A549 (cell line): ENCODE results near the gene LIMA1. TPM values are rescaled to one million over a fixed set of nuclear protein-coding genes. Genes with fewer than 3 reads are reported as not detected.
A peak's percentile ranks its signal among the peaks of the same experiment; 100 is the strongest.

Experiments
- ATAC-seq, 2 experiments: fragments of 200-7000 bp in 1 of 2; fragments of >200 bp in 1 of 2; cut with Nextera tagmentation in 1 of 2; cut with Tn5 transposase in 1 of 2; 3 replicates each; pipeline versions ENCODE4 v1.8.0 to v1.9.1; 2018 to 2020; ENCODE audit warnings: mild to moderate bottlenecking in 1 of 2, moderate library complexity in 1 of 2
- CTCF ChIA-PET: fragments of 300-600 bp; sonication (Branson Sonifier 250); formaldehyde crosslinking; extraction: SDS; loops from one replicate; lab custom pipeline; 2021; ENCODE audit warnings: antibody characterized with exemption, inconsistent platforms; lab: Yijun Ruan, JAX
- POLR2A ChIA-PET: fragments of 350-600 bp; formaldehyde crosslinking; extraction: SDS; loops from one replicate; lab custom pipeline; 2021; ENCODE audit warnings: antibody characterized with exemption, inconsistent platforms; lab: Yijun Ruan, JAX
- DNase-seq, 2 experiments: peaks; one replicate each; pipeline versions ENCODE4 v3.0.0 to v3.0.0-alpha.2; 2011 to 2016; ENCODE audit warnings: low read depth in 1 of 2, low spot score in 1 of 2
- FAIRE-seq: peaks from 2 replicates; lab custom pipeline; 2011; peaks lifted over from hg19 to GRCh38; lab: Jason Lieb, UNC
- H3K27ac ChIP-seq, 2 experiments: fragments of >200 bp; sonication (Bioruptor Twin); formaldehyde crosslinking; 3 replicates each; pipeline ENCODE4 v1.5.1; 2016 to 2017
- H3K4me1 ChIP-seq: fragments of >200 bp; sonication (Bioruptor Twin); formaldehyde crosslinking; 3 replicates; pipeline ENCODE4 v1.6.1; 2016
- H3K4me2 ChIP-seq: fragments of >200 bp; sonication (Bioruptor Twin); formaldehyde crosslinking; 3 replicates; pipeline ENCODE4 v1.6.1; 2016
- H3K4me3 ChIP-seq: fragments of >200 bp; sonication (Bioruptor Twin); formaldehyde crosslinking; 3 replicates; pipeline ENCODE4 v1.5.1; 2016
- H3K9me3 ChIP-seq: fragments of >200 bp; sonication (Bioruptor Twin); formaldehyde crosslinking; 3 replicates; pipeline ENCODE4 v1.6.1; 2016
- CBX8 ChIP-seq: fragments of 200-600 bp; sonication (generic); IDR thresholded peaks from 2 replicates; pipeline ENCODE4 v1.6.1; 2016
- CHD2 ChIP-seq: fragments of 150-350 bp; IDR thresholded peaks from 2 replicates; pipeline ENCODE4 v1.6.1; 2014; ENCODE audit warnings: low read length; ENCODE audit not compliant: partially characterized antibody
- FOSL2 ChIP-seq, 2 experiments: fragments of 450-650 bp in 1 of 2; fragments of >200 bp in 1 of 2; sonication (Bioruptor Twin) in 1 of 2; formaldehyde crosslinking; IDR thresholded peaks; 2 replicates each; pipeline versions ENCODE4 v1.5.0 to v1.6.1; 2016 to 2020; ENCODE audit warnings: mild to moderate bottlenecking in 1 of 2, moderate library complexity in 1 of 2
- HEYL ChIP-seq: fragments of 250-450 bp; sonication (Bioruptor Pico); IDR thresholded peaks from 2 replicates; pipeline ENCODE4 v1.8.0; 2021; ENCODE audit warnings: mild to moderate bottlenecking, moderate library complexity
- MAFK ChIP-seq: fragments of 450-650 bp; IDR thresholded peaks from 2 replicates; pipeline ENCODE4 v1.6.1; 2014; ENCODE audit not compliant: partially characterized antibody
- RCOR1 ChIP-seq: fragments of 150-350 bp; IDR thresholded peaks from 2 replicates; pipeline ENCODE4 v1.6.1; 2014; ENCODE audit warnings: antibody characterized with exemption, low read length, low read depth
- ZC3H11A ChIP-seq: fragments of 450-650 bp; IDR thresholded peaks from 2 replicates; pipeline ENCODE4 v1.6.1; 2014; ENCODE audit warnings: antibody characterized with exemption, mild to moderate bottlenecking
- ZSCAN20 ChIP-seq: fragments of 250-450 bp; sonication (Bioruptor Pico); IDR thresholded peaks from 2 replicates; pipeline ENCODE4 v1.8.0; 2022; ENCODE audit warnings: mild to moderate bottlenecking, moderate library complexity
- WGBS: methylation state at CpG from one replicate; pipeline ENCODE4 v1.1.6; 2017; ENCODE audit errors: missing lambda C conversion rate; 5-methylcytosine and 5-hydroxymethylcytosine counted together
- polyA plus RNA-seq, 4 experiments: library from polyadenylated mRNA; depleted of rRNA in 3 of 4; stranded (reverse); fragments of >200 nt; fragmentation: RNase III in 1 of 4; extraction: RNeasy Plus Mini Kit Qiagen cat#74134 plus additional on column Dnase treatment in 1 of 4; gene quantifications; 2 replicates in 3 of 4; 3 replicates in 1 of 4; pipeline ENCODE4 v1.2.3, GENCODE V29; 2011 to 2017
- TF ChIP-seq, protein P1 (sequence below): fragments of 250-450 bp; sonication (Bioruptor Pico); IDR thresholded peaks from 2 replicates; pipeline ENCODE4 v1.5.0; 2020; ENCODE audit warnings: low read depth, mild to moderate bottlenecking, moderate library complexity
- TF ChIP-seq, protein P2 (sequence below): fragments of 150-350 bp; IDR thresholded peaks from 2 replicates; pipeline ENCODE4 v1.6.1; 2014; ENCODE audit warnings: low read depth, mild to moderate bottlenecking, low read length
- TF ChIP-seq, protein P3 (sequence below): IDR thresholded peaks from 2 replicates; pipeline ENCODE4 v1.6.1; 2012; ENCODE audit warnings: low read depth, borderline replicate concordance
- TF ChIP-seq, protein P4 (sequence below): fragments of >200 bp; sonication (Bioruptor Twin); formaldehyde crosslinking; IDR thresholded peaks from 3 replicates; pipeline ENCODE4 v1.5.1; 2016
- TF ChIP-seq, protein P5 (sequence below): fragments of >200 bp; sonication (Bioruptor Twin); formaldehyde crosslinking; IDR thresholded peaks from 3 replicates; pipeline ENCODE4 v1.6.1; 2016
- TF ChIP-seq, protein P6 (sequence below): IDR thresholded peaks from 2 replicates; pipeline ENCODE4 v1.6.1; 2012

The LIMA1 gene
- polyA plus RNA-seq, 2 of the 4 experiments (the other 2 are of a cell fraction): 9.0 to 23.4 TPM

DNA sequence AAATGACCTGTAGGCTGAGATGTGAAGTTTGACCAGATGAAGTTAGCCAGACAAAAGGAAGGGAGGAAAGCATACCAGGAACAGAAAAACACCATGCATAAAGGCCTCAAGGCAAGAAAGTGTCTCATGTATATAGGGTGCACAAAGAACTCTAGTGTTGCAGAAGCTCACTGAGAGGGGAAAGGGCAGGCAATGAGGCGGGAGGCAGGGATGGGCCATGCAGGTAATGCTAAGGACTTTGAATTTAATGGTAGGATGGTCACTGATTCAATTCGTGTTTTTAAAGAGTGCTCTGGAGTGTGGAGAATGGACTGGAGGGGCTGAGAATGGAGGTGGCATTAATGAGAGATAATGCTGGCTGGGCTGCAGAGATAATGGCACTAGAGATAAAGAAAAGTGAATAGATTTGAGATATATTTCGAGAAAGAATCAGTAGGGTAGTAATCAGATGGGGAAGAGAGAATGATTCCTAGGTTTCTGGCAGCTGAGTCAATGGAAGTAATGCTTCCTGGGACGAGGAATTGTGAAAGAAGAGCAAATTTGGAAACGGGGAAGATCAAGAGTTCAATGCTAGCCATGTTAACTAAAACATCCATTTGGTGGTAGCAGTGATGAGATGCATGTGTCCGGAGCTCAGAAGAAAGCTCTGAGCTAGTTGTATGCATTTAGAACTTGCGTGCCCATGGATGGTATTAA lies 43.1 kb downstream of the LIMA1 start:
- peak in 1 of 2 experiments; percentile 29; a peak in 1 of 6 replicates for ATAC-seq
- CTCF ChIA-PET: interaction anchor here (0.5 to 2.0 kb wide), 5 partner anchors 9 to 274 kb away, joined by 3 to 5 read pairs (median 4); no protein-coding TSS in a partner anchor
- TF ChIP-seq, protein P1, sequence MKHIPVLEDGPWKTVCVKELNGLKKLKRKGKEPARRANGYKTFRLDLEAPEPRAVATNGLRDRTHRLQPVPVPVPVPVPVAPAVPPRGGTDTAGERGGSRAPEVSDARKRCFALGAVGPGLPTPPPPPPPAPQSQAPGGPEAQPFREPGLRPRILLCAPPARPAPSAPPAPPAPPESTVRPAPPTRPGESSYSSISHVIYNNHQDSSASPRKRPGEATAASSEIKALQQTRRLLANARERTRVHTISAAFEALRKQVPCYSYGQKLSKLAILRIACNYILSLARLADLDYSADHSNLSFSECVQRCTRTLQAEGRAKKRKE (CRISPR knock-in tag): no peak
- TF ChIP-seq FOSL2 (IDR thresholded peaks at IDR 0.05) (no peak), FOSL2 (CRISPR knock-in tag; IDR thresholded peaks at IDR 0.05) (no peak), CBX8 (no peak), HEYL (CRISPR knock-in tag) (no peak), MAFK (no peak), CHD2 (no peak), RCOR1 (no peak), ZC3H11A (no peak), ZSCAN20 (no peak)
- TF ChIP-seq, protein P2, sequence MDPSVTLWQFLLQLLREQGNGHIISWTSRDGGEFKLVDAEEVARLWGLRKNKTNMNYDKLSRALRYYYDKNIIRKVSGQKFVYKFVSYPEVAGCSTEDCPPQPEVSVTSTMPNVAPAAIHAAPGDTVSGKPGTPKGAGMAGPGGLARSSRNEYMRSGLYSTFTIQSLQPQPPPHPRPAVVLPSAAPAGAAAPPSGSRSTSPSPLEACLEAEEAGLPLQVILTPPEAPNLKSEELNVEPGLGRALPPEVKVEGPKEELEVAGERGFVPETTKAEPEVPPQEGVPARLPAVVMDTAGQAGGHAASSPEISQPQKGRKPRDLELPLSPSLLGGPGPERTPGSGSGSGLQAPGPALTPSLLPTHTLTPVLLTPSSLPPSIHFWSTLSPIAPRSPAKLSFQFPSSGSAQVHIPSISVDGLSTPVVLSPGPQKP: no peak
- TF ChIP-seq, protein P3, sequence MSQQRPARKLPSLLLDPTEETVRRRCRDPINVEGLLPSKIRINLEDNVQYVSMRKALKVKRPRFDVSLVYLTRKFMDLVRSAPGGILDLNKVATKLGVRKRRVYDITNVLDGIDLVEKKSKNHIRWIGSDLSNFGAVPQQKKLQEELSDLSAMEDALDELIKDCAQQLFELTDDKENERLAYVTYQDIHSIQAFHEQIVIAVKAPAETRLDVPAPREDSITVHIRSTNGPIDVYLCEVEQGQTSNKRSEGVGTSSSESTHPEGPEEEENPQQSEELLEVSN: no peak
- TF ChIP-seq, protein P4, sequence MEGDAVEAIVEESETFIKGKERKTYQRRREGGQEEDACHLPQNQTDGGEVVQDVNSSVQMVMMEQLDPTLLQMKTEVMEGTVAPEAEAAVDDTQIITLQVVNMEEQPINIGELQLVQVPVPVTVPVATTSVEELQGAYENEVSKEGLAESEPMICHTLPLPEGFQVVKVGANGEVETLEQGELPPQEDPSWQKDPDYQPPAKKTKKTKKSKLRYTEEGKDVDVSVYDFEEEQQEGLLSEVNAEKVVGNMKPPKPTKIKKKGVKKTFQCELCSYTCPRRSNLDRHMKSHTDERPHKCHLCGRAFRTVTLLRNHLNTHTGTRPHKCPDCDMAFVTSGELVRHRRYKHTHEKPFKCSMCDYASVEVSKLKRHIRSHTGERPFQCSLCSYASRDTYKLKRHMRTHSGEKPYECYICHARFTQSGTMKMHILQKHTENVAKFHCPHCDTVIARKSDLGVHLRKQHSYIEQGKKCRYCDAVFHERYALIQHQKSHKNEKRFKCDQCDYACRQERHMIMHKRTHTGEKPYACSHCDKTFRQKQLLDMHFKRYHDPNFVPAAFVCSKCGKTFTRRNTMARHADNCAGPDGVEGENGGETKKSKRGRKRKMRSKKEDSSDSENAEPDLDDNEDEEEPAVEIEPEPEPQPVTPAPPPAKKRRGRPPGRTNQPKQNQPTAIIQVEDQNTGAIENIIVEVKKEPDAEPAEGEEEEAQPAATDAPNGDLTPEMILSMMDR: no peak
- TF ChIP-seq, protein P5, sequence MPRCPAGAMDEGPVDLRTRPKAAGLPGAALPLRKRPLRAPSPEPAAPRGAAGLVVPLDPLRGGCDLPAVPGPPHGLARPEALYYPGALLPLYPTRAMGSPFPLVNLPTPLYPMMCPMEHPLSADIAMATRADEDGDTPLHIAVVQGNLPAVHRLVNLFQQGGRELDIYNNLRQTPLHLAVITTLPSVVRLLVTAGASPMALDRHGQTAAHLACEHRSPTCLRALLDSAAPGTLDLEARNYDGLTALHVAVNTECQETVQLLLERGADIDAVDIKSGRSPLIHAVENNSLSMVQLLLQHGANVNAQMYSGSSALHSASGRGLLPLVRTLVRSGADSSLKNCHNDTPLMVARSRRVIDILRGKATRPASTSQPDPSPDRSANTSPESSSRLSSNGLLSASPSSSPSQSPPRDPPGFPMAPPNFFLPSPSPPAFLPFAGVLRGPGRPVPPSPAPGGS: no peak
- TF ChIP-seq, all 56 proteins: peak for 0
- Histone ChIP-seq H3K4me2 (peak overlapping the region; percentile 64), H3K4me1 (peaks cover 38% of the 10 kb centered on the region), H3K27ac (peak overlapping the region; percentile 16 to 62; a peak in 3 of 6 replicates), H3K9me3 (no peaks in the 10 kb centered on the region), H3K4me3 (no peak overlapping the region)
- POLR2A ChIA-PET: interaction anchor here (1.7 kb wide), 1 partner anchor 19 kb away, joined by 4 read pairs; no protein-coding TSS in a partner anchor
- FAIRE-seq: no peak
- WGBS: 86% methylated on average over 7 of the region's 7 CpGs
- no peak for DNase-seq

DNA sequence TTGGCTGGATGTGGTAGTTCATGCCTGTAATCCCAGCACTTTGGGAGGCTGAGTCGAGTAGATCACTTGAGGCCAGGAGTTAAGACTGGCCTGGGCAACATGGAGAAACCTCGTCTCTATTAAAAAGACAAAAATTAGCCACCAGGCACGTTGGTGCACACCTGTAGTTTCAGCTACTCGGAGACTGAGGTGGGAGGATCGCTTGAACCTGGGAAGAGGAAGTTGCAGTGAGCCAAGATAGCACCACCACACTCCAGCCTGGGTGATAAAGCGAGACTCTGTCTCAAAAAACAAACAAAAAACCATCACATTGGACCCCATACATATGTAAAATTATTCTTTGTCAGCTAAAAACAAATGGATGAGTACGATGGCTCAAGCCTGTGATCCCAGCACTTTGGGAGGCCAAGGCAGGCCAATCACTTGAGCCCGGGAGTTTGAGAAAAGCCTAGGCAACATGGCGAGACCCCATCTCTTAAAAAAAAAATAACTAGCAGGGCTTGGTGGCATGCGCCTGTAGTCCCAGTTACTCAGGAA lies 43.9 kb downstream of the LIMA1 start:
- Histone ChIP-seq H3K4me3 (no peak overlapping the region), H3K9me3 (no peaks in the 10 kb centered on the region), H3K27ac (no peak overlapping the region), H3K4me2 (no peak overlapping the region), H3K4me1 (peaks cover 42% of the 10 kb centered on the region)
- ChIA-PET CTCF (interaction anchor here (0.5 to 2.0 kb wide), 5 partner anchors 11 to 273 kb away, joined by 3 to 5 read pairs (median 4); no protein-coding TSS in a partner anchor), POLR2A (no interaction called here)
- no peak for FAIRE-seq
- no peak for DNase-seq
- 89% methylated on average over 10 of the region's 10 CpGs for WGBS
- ATAC-seq: no peak
- TF ChIP-seq MAFK (peak; percentile 35), RCOR1 (no peak)

DNA sequence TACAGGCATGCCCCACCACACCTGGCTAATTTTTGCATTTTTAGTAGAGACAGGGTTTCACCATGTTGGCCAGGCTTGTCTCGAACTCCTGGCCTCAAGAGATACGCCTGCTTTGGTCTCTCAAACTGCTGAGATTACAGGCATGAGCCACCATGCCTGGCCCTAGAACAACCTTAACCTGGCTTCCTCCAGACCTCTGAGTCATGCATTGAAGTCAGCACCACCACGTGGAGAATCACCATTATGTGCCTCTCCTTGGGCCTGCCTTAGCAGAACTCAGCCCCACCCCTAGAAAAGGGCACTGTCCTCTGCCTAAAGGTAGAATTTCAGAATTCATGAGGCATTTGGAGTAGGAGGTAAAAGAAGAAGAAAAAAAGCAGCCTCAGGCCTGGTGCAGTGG lies 49.0 kb downstream of the LIMA1 start:
- Histone ChIP-seq H3K4me2 (no peak overlapping the region), H3K27ac (0 out of 6 replicates have a peak overlapping the region, but pooled peaks of 1 of the 2 experiments have one; percentile 38), H3K4me3 (no peak overlapping the region), H3K9me3 (no peaks in the 10 kb centered on the region), H3K4me1 (peaks cover 8% of the 10 kb centered on the region; the same call in 2 of the 3 replicates)
- 63% methylated on average over 3 of the region's 3 CpGs for WGBS
- DNase-seq: peak in 1 of 2 experiments; percentile 63
- ChIA-PET POLR2A (no interaction called here), CTCF (interaction anchor here (0.6 to 1.7 kb wide), 4 partner anchors 12 to 442 kb away, joined by 3 to 4 read pairs (median 4); no protein-coding TSS in a partner anchor)
- ATAC-seq: peak; percentile 70 to 85; a peak in 4 of 6 replicates
- no peak for FAIRE-seq
- TF ChIP-seq CBX8 (no peak), FOSL2 (IDR thresholded peaks at IDR 0.05) (no peak), FOSL2 (CRISPR knock-in tag; IDR thresholded peaks at IDR 0.05) (peak; percentile 22; the same call in 1 of the 2 replicates)
- TF ChIP-seq, protein P6, sequence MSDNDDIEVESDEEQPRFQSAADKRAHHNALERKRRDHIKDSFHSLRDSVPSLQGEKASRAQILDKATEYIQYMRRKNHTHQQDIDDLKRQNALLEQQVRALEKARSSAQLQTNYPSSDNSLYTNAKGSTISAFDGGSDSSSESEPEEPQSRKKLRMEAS: 0 out of 2 replicates have a peak, but pooled peaks have one; percentile 51
